ENCODE data around the gene GNAZ. TPM values are rescaled to one million over a fixed set of nuclear protein-coding genes. Genes with fewer than 3 reads are reported as not detected.

The GNAZ gene
- total and polyA plus RNA-seq, 2 of the 8 experiments (the other 6 are each of a cell fraction or from before 2014, with no cell fraction given), result 6.6 to 9.6 TPM

DNA sequence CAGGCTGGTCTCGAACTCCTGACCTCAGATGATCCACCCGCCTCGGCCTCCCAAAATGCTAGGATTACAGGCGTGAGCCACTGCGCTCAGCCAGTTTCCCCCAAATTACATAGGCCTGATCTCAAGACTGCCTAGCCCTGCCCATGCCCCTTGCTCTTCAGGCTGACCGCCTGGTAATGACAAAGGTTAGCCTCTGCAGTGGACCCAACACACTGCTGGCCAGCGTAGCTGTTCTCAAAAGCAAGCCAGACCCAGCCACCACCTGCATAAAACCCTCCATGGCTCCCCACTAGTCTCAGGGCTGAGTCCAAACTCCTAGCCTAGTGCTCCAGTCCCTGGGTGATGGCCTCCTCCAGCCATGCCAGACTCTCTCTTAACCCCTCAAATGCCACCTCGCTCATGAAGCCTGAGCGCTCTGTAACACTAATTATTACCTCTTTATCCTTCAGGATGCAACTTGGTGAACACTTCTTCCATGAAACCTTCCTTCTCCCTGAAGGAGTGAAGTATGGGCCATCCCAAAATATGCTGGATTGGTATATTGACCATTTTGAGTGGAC is 72.3 kb downstream of the GNAZ start:
- no peak overlapping the region for H3K27ac ChIP-seq (ENCODE audit: low read depth, low read length)

More for the DNA sequence above, 72.3 kb downstream of the GNAZ start:
- Histone ChIP-seq H2BK5ac (ENCODE audit: low read depth, low read length) (no peak overlapping the region), H3K36me3 (ENCODE audit: control insufficient read depth in 2 of 4, insufficient read depth in 4 of 4, low read length in 3 of 4) (no peaks in the 10 kb centered on the region), H3K79me2 (ENCODE audit: control insufficient read depth in 1 of 2, insufficient read depth in 2 of 2, low read length in 2 of 2) (no peaks in the 10 kb centered on the region), H3K4me2 (ENCODE audit: insufficient read depth in 1 of 2, low read depth in 2 of 2, low read length in 2 of 2) (peak overlapping the region in 1 of 2 experiments; percentile 37; a peak in 1 of 4 replicates), H2AFZ (ENCODE audit: low read length) (no peak overlapping the region), H2BK12ac (ENCODE audit: low read depth, low read length) (no peak overlapping the region), H3K56ac (replicated peaks; ENCODE audit: insufficient read length, low read depth, low read length) (no peak overlapping the region), H3K18ac (ENCODE audit: extremely low read depth, low read length) (no peak overlapping the region), H4K5ac (ENCODE audit: insufficient read length, low read depth, low read length) (no peak overlapping the region), H3K9ac (replicated peaks in 1 of 4; ENCODE audit: extremely low read depth in 1 of 4, low read depth in 3 of 4, low read length in 3 of 4) (no peak overlapping the region), H2BK120ac (replicated peaks; ENCODE audit: low read depth, low read length) (no peak overlapping the region), H4K8ac (ENCODE audit: extremely low read depth, insufficient read depth, low read length) (no peak overlapping the region), H2BK15ac (ENCODE audit: low read length) (no peak overlapping the region), H2AK5ac (ENCODE audit: low read depth, low read length) (0 out of 2 replicates have a peak overlapping the region, but pooled peaks have one; percentile 9), H3K27me3 (replicated peaks in 1 of 4; ENCODE audit: control insufficient read depth in 3 of 4, extremely low read depth in 1 of 4, insufficient read depth in 3 of 4, low read length in 3 of 4) (peaks cover 0 to 14% (median 7%) of the 10 kb centered on the region in 4 experiments; a peak in 5 of 7 replicates), H3K4me1 (replicated peaks in 1 of 4; ENCODE audit: control insufficient read depth in 3 of 4, insufficient read depth in 4 of 4, low read length in 3 of 4) (peaks cover 0 to 10% (median 4%) of the 10 kb centered on the region in 4 experiments; a peak in 4 of 7 replicates), H2BK20ac (ENCODE audit: low read length) (no peak overlapping the region), H3K4ac (replicated peaks; ENCODE audit: insufficient read length, low read depth, low read length) (no peak overlapping the region), H4K20me1 (replicated peaks in 1 of 2; ENCODE audit: control insufficient read depth in 1 of 2, insufficient read depth in 2 of 2, low read length in 2 of 2) (no peaks in the 10 kb centered on the region), H4K91ac (replicated peaks; ENCODE audit: insufficient read length, low read length) (no peak overlapping the region), H3K14ac (ENCODE audit: insufficient read length) (no peak overlapping the region), H3K9me3 (ENCODE audit: insufficient read depth in 2 of 2, low read depth in 1 of 2, low read length in 1 of 2) (no peaks in the 10 kb centered on the region), H3K23ac (ENCODE audit: insufficient read length) (no peak overlapping the region), H3K79me1 (ENCODE audit: low read depth, low read length) (no peaks in the 10 kb centered on the region), H3K4me3 (ENCODE audit: extremely low read depth in 1 of 4, insufficient read depth in 2 of 4, low read depth in 3 of 4, low read length in 4 of 4) (no peak overlapping the region), H3K23me2 (ENCODE audit: low read depth, low read length) (peaks cover 6% of the 10 kb centered on the region; the same call in 1 of the 2 replicates)
- CTCF ChIA-PET (ENCODE audit: partially characterized antibody), result interaction anchor here (0.9 to 2.5 kb wide), 6 partner anchors 11 to 149 kb away, joined by 3 to 12 read pairs (median 5); no protein-coding TSS in a partner anchor
- WGBS, 2 experiments (ENCODE audit: extremely low coverage in 1 of 2, insufficient coverage in 1 of 2, insufficient read length in 1 of 2, insufficient replicate concordance in 2 of 2, low coverage in 1 of 2, low lambda C conversion rate in 2 of 2, missing lambda C conversion rate in 1 of 2), result 88% methylated on average over 7 of the region's 9 CpGs; no CpG with 5 or more reads in 1 of the 2 experiments
- TF ChIP-seq CHD1 (IDR thresholded peaks at IDR 0.05; ENCODE audit: low read depth, low read length) (no peak), HDAC6 (IDR thresholded peaks at IDR 0.05; ENCODE audit: low read depth, low read length) (no peak), GTF2F1 (IDR thresholded peaks at IDR 0.05; ENCODE audit: borderline replicate concordance, low read depth, low read length) (no peak), KDM4A (IDR thresholded peaks at IDR 0.05; ENCODE audit: low read depth, low read length, severe bottlenecking) (no peak), ZNF274 (IDR thresholded peaks at IDR 0.05; ENCODE audit: borderline replicate concordance, extremely low read depth, low read length) (no peak), BCL11A (IDR thresholded peaks at IDR 0.05; ENCODE audit: low read depth in 2 of 2, low read length in 2 of 2) (no peak), PHF8 (conservative IDR thresholded peaks at IDR 0.05; ENCODE audit: low read depth, low read length) (no peak)
- POLR2A ChIA-PET (ENCODE audit: partially characterized antibody), result no interaction called here
- DNase-seq (ENCODE audit: low read depth in 1 of 2, low spot score in 2 of 2) (no peak), FAIRE-seq (no peak)
